NCI-H2081 treated with DMSO at 0.1 percent for 48 hours (cell line): ENCODE measurements around the gene FFAR1.
"Not testable (repeated sequence)": the region's sequence is repeated elsewhere in the genome, so short reads cannot be mapped to it uniquely, and the experiment has no call there.

Experiments
- DNase-seq: peaks from one replicate; lab custom pipeline; 2025; lab: John Stamatoyannopoulos, UW

Gene FFAR1

GRCh38 chr19:35342430-35342829, 5.3 kb upstream of the FFAR1 start:
- no peak for DNase-seq

GRCh38 chr19:35344511-35345031, 3.1 kb upstream of the FFAR1 start:
- no peak for DNase-seq

- no peak for DNase-seq
Observed at GRCh38 chr19:35345671-35346111, 2.0 kb upstream of the FFAR1 start.

DNA sequence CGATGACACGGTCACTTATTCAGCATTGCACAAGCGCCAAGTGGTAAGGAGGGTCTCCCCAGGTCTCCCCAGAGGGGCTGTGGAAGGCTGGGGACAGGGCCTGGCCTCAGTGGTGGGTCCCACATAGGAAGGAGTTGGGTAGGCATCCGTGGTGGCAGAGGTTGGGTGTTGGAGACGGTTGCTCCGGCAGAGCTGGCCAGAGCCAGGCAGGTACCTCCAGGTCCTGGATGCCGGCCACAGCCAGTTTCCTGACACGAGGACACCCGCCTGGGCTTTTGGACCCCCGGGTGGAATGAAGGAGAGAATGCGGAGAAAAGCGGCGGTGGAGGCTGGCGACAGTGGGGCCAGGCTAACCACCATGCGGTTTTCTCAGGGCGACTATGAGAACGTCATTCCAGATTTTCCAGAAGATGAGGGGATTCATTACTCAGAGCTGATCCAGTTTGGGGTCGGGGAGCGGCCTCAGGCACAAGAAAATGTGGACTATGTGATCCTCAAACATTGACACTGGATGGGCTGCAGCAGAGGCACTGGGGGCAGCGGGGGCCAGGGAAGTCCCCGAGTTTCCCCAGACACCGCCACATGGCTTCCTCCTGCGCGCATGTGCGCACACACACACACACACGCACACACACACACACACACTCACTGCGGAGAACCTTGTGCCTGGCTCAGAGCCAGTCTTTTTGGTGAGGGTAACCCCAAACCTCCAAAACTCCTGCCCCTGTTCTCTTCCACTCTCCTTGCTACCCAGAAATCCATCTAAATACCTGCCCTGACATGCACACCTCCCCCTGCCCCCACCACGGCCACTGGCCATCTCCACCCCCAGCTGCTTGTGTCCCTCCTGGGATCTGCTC, 1.3 kb upstream of the FFAR1 start:
- DNase-seq: no peak

- no peak for DNase-seq
Observed at GRCh38 chr19:35347930-35348298, 212 bp downstream of the FFAR1 start.

DNA sequence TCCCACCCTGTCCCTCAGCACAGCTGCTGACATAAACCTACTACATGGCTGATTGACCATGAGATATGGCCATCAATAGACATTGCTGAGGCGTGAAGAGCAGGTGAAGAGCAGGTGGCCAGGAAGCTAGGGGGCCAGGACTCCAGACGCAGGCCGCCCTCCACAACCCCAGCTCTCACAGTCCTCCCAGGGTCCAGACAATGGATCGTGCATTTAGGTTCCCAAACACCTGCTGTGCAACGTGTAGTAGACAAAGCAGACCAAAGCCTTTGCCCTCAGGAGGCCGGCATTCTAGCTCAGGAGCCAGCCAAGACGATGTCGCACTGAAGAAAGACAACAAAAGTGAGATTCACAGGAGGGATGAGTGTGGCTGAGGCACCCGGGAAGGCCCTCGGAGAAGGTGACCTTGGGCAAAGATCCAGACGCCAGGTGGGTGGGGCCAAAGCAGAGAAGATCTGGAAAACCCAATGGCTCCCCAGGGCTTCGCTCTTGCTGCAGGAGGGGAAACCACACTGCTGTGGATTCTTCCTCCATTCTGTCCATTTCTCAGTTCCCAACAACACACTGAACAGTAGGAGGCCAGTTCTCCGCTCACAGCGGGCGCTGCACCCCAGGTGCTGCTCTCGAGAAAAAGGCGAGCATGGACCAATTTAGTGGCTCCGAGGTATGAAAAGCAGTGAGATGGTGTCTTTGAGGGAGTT, 1.4 kb downstream of the FFAR1 start:
- no peak for DNase-seq

GRCh38 chr19:35349614-35350521, 2.2 kb downstream of the FFAR1 start:
- DNase-seq: no peak

- no peak for DNase-seq
Observed at GRCh38 chr19:35350591-35350990, 2.9 kb downstream of the FFAR1 start.

DNA sequence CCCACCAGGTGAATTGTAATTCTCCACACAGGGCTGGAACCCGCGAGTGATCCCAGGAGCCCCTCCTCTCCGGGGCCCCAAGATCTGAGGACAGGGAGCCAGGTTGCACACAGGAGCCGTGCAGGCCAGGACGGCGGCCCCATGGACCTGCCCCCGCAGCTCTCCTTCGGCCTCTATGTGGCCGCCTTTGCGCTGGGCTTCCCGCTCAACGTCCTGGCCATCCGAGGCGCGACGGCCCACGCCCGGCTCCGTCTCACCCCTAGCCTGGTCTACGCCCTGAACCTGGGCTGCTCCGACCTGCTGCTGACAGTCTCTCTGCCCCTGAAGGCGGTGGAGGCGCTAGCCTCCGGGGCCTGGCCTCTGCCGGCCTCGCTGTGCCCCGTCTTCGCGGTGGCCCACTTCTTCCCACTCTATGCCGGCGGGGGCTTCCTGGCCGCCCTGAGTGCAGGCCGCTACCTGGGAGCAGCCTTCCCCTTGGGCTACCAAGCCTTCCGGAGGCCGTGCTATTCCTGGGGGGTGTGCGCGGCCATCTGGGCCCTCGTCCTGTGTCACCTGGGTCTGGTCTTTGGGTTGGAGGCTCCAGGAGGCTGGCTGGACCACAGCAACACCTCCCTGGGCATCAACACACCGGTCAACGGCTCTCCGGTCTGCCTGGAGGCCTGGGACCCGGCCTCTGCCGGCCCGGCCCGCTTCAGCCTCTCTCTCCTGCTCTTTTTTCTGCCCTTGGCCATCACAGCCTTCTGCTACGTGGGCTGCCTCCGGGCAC, 3.9 kb downstream of the FFAR1 start:
- DNase-seq: no peak

- no peak for DNase-seq
Observed at GRCh38 chr19:35352177-35352447, 4.4 kb downstream of the FFAR1 start.

DNA sequence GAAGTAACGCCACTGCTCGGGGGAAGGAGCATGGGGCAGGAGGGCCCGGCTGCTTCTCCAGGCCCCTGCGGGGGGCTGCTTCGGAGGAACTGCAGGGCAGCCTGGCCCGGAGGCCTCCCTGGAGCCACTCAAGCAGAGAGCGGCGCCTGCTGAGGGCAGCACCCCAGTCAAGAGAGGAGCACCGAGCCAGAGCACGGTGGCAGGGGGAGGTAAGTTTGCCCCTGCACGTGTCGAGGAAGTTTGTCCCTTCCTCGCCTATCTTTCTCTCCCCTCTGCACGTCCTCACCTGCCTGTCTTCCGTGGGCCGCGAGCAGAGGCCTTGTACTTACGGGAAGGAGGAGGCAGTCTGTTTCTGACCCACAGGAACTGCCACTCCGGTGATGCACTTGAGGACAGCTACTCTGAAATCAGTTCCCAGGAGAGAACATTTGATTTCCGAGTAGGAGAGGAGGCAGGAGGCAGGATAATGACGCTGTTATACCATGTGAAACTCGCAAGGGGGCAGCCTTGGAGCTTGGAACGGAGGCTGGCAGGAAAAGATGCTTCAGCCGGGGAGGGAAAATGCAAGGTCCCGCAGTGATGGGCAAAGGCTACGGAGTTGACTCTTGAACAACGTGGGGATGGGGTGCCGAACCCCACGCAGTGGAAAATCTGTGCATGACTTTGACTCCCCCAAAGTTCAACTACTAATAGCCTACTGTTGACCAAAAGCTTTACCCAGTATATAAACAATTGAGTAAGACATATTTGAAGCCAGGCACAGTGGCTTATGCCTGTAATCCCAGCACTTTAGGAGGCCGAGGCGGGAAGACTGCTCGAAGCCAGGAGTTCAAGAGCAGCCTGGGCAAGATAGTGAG, 5.0 kb downstream of the FFAR1 start:
- no peak for DNase-seq

GRCh38 chr19:35353635-35354034, 5.9 kb downstream of the FFAR1 start:
- DNase-seq: no peak

GRCh38 chr19:35354898-35355297, 7.2 kb downstream of the FFAR1 start:
- no peak for DNase-seq

- DNase-seq: no peak
Observed at GRCh38 chr19:35355791-35356460, 8.2 kb downstream of the FFAR1 start.

- no peak for DNase-seq
Observed at GRCh38 chr19:35357867-35358573, 10.3 kb downstream of the FFAR1 start, which contains the start of gene FFAR3. FFAR3 (plus strand) TSS chr19:35358460; CDS start chr19:35358891, 431 bp downstream.

GRCh38 chr19:35358834-35359233, 11.1 kb downstream of the FFAR1 start:
- not testable (repeated sequence) for DNase-seq

GRCh38 chr19:35359395-35359794, 11.7 kb downstream of the FFAR1 start:
- not testable (repeated sequence) for DNase-seq

DNA sequence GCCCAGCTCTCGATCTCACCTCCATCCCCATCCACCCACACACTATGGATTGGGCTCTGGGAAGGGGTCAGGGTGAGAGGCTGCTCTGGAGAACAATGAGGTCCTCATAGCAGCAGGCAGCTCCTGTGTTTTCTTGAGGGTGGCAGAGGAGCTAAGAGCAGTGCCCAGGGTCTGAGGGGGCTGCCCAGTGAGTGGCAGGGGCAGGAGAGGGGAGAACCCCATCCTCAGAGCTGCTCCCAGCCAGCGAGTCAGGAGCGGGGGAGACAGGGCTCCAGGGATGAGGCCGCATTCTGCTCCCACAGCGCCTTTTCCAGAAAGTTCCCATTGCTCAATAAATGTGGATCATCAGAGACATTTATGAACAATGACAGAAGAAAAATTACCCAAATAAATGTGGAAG, 12.4 kb downstream of the FFAR1 start:
- DNase-seq: not testable (repeated sequence)

DNA sequence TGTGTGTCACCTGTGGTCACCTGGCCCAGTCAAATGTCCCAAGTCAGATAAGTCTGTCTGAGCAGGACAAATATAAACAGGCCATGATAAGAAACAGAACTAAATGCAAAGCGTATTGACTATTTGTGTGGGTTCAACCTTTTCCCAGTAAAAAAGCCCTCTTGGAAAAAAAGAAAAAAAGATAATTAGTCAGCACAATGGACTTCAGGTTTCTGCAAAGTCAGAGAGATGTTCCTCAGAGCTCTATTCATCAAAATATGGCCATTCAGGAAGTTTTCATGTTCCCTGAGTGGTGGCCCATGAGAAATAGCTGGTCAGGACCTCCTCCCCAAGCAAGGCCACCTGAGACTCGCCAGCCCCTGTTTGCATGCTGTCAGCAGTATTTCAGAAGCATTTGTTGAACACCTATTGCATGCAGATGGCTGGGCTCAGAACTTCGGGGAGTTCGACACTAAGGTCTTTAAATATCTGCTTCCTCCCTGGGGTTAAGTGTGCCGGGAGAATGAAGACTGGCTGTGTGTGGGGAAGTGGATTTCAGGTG, 13.2 kb downstream of the FFAR1 start:
- DNase-seq: no peak
